A673 (cell line): ENCODE data around the gene PLPPR3. TPM values are rescaled to one million over a fixed set of nuclear protein-coding genes. Genes with fewer than 3 reads are reported as not detected.
A peak's percentile ranks its signal among the peaks of the same experiment; 100 is the strongest.

Experiments used
- BruUV-seq: library from RNA; stranded (reverse); fragments of 400-500 nt; replicated peaks from 2 replicates; lab custom pipeline; 2021; lab: Mats Ljungman, UMichigan
- CTCF ChIA-PET: fragments of 300-600 bp; sonication (Branson Sonifier 250); formaldehyde crosslinking; loops from one replicate; lab custom pipeline; 2022; ENCODE audit warnings: antibody characterized with exemption; lab: Charles Lee
- POLR2A ChIA-PET: fragments of 300-600 bp; sonication (Branson Sonifier 250); formaldehyde crosslinking; loops from one replicate; lab custom pipeline; 2022; ENCODE audit warnings: antibody characterized with exemption; ENCODE audit not compliant: low non-redundant PET; lab: Charles Lee
- DNase-seq: peaks from one replicate; pipeline ENCODE4 v3.0.0-alpha.2; 2015; ENCODE audit warnings: low spot score
- H3K27ac ChIP-seq: fragments of 200-600 bp; sonication (generic); 2 replicates; pipeline ENCODE4 v1.5.1; 2016; ENCODE audit warnings: mixed run types, low read depth, mild to moderate bottlenecking, mixed read lengths, antibody characterized with exemption, low read length; ENCODE audit not compliant: poor library complexity, severe bottlenecking
- H3K27me3 ChIP-seq: fragments of 200-600 bp; sonication (generic); replicated peaks from 2 replicates; pipeline ENCODE4 v1.6.1; 2017; ENCODE audit warnings: mixed run types, low read depth, mild to moderate bottlenecking, mixed read lengths, antibody characterized with exemption, low read length; ENCODE audit not compliant: insufficient read depth, poor library complexity
- H3K36me3 ChIP-seq: fragments of 200-600 bp; sonication (generic); 2 replicates; pipeline ENCODE4 v1.6.1; 2016; ENCODE audit warnings: mixed run types, mild to moderate bottlenecking, mixed read lengths, antibody characterized with exemption, low read length; ENCODE audit not compliant: insufficient read depth, poor library complexity, severe bottlenecking
- H3K4me1 ChIP-seq: fragments of 200-600 bp; sonication (generic); 2 replicates; pipeline ENCODE4 v1.6.1; 2017; ENCODE audit warnings: mixed run types, mild to moderate bottlenecking, mixed read lengths, antibody characterized with exemption, low read length; ENCODE audit not compliant: insufficient read depth, poor library complexity, severe bottlenecking
- H3K4me3 ChIP-seq: fragments of 200-600 bp; sonication (generic); 2 replicates; pipeline ENCODE4 v1.5.1; 2016; ENCODE audit warnings: low read depth, mixed run types, mild to moderate bottlenecking, mixed read lengths, low read length; ENCODE audit not compliant: poor library complexity, severe bottlenecking
- H3K9me3 ChIP-seq: fragments of 200-600 bp; sonication (generic); 2 replicates; pipeline ENCODE4 v1.6.1; 2016; ENCODE audit warnings: mixed run types, low read depth, mild to moderate bottlenecking, mixed read lengths, antibody characterized with exemption, low read length; ENCODE audit not compliant: poor library complexity, severe bottlenecking
- CTCF ChIP-seq: fragments of 300-800, 200-600 bp; sonication (generic); conservative IDR thresholded peaks from 2 replicates; pipeline ENCODE4 v1.5.1; 2017; ENCODE audit warnings: low read depth, mild to moderate bottlenecking, antibody characterized with exemption, low read length, moderate library complexity, mixed read lengths
- EZH2 ChIP-seq: fragments of 200-600 bp; sonication (generic); IDR thresholded peaks from 2 replicates; pipeline ENCODE4 v1.6.1; 2017; ENCODE audit warnings: borderline replicate concordance, low read depth, mild to moderate bottlenecking, mixed read lengths, antibody characterized with exemption, low read length; ENCODE audit not compliant: poor library complexity, severe bottlenecking
- intact Hi-C: fragments of 100-400 bp; cut with micrococcal nuclease; formaldehyde crosslinking; loops from one replicate; pipeline ENCODE4 v1.10.0; 2022; ENCODE audit not compliant: unreplicated experiment
- total RNA-seq: library from RNA; stranded (reverse); gene quantifications from 2 replicates; pipeline ENCODE4 v1.2.3, GENCODE V29; 2021

PLPPR3 gene
- total RNA-seq, 1 experiment from 2014 or later: 13.3 TPM

- CTCF ChIA-PET: interaction anchor here (0.7 kb wide), 1 partner anchor 134 kb away, joined by 3 read pairs; no protein-coding TSS in a partner anchor
- intact Hi-C loops: loop anchor here (10.0 kb wide), 1 partner anchor 377 kb away; the partner anchor contains the start of genes ATP5F1D and MIDN
- Histone ChIP-seq H3K4me3 (no peak overlapping the region), H3K9me3 (no peaks in the 10 kb centered on the region), H3K36me3 (peaks cover 26% of the 10 kb centered on the region), H3K27ac (peak overlapping the region; percentile 28), H3K27me3 (no peaks in the 10 kb centered on the region), H3K4me1 (peaks cover 62% of the 10 kb centered on the region)
- peak; percentile 89 for DNase-seq
- POLR2A ChIA-PET: interaction anchor here (0.6 to 0.7 kb wide), 2 partner anchors 48 to 120 kb away, joined by 8 to 9 read pairs; no protein-coding TSS in a partner anchor
- no TSS peak for BruUV-seq
- no peak for TF ChIP-seq EZH2
- TF ChIP-seq CTCF: no peak
Observed at GRCh38 chr19:867301-867793, 45.6 kb upstream of the PLPPR3 start.

GRCh38 chr19:866769-867300 lies 45.1 kb upstream of the PLPPR3 start:
- no peak for DNase-seq
- no TSS peak for BruUV-seq
- intact Hi-C loops: loop anchor here (10.0 kb wide), 1 partner anchor 378 kb away; the partner anchor contains the start of genes ATP5F1D and MIDN
- ChIA-PET CTCF (interaction anchor here (0.7 kb wide), 1 partner anchor 134 kb away, joined by 3 read pairs; no protein-coding TSS in a partner anchor), POLR2A (interaction anchor here (0.6 to 0.7 kb wide), 2 partner anchors 48 to 121 kb away, joined by 8 to 9 read pairs; no protein-coding TSS in a partner anchor)
- no peak for TF ChIP-seq EZH2
- TF ChIP-seq CTCF: no peak
- Histone ChIP-seq H3K4me3 (no peak overlapping the region), H3K9me3 (no peaks in the 10 kb centered on the region), H3K4me1 (peaks cover 57% of the 10 kb centered on the region), H3K36me3 (peaks cover 26% of the 10 kb centered on the region), H3K27me3 (no peaks in the 10 kb centered on the region), H3K27ac (peak overlapping the region; percentile 28)

- CTCF ChIA-PET: interaction anchor here (0.5 to 0.9 kb wide), 6 partner anchors 16 to 434 kb away, joined by 3 to 6 read pairs (median 3); partner anchors contain the start of gene RNU6-2
- no peak for TF ChIP-seq EZH2
- TF ChIP-seq CTCF: no peak
- Histone ChIP-seq H3K4me3 (no peak overlapping the region), H3K4me1 (peaks cover 24% of the 10 kb centered on the region), H3K9me3 (no peaks in the 10 kb centered on the region), H3K27me3 (no peaks in the 10 kb centered on the region), H3K36me3 (peaks cover 6% of the 10 kb centered on the region), H3K27ac (no peak overlapping the region)
- POLR2A ChIA-PET: interaction anchor here (0.6 to 0.7 kb wide), 2 partner anchors 16 to 110 kb away, joined by 4 to 11 read pairs; no protein-coding TSS in a partner anchor
- intact Hi-C loops: loop anchor here (2.0 to 10.0 kb wide), 4 partner anchors 58 to 382 kb away; partner anchors contain the start of genes ATP5F1D, MIDN and WDR18
- no TSS peak for BruUV-seq
- no peak for DNase-seq
Observed at GRCh38 chr19:863315-863620, 41.5 kb upstream of the PLPPR3 start.
